Frontal cortex (tissue), 4 donors: ENCODE results near the gene MRPL36. TPM values are rescaled to one million over a fixed set of nuclear protein-coding genes. Genes with fewer than 3 reads are reported as not detected.
A peak's percentile ranks its signal among the peaks of the same experiment; 100 is the strongest.

Experiments used
- DNase-seq, 2 donors: peaks; one replicate each; pipeline ENCODE4 v3.0.0; 2012; ENCODE audit warnings: low spot score in 2 of 2
- FAIRE-seq: peaks from 2 replicates; lab custom pipeline; 2012; peaks lifted over from hg19 to GRCh38; lab: Jason Lieb, UNC
- total RNA-seq: library from RNA; depleted of rRNA; stranded (reverse); fragments of >200 nt; gene quantifications from one replicate; pipeline ENCODE4 v1.2.3, GENCODE V29; 2014
- donor health status: control.
- donor health status: control.
- donor health status: control.

The MRPL36 gene
- total RNA-seq, 1 donor from 2014 or later = 20.0 TPM

DNA sequence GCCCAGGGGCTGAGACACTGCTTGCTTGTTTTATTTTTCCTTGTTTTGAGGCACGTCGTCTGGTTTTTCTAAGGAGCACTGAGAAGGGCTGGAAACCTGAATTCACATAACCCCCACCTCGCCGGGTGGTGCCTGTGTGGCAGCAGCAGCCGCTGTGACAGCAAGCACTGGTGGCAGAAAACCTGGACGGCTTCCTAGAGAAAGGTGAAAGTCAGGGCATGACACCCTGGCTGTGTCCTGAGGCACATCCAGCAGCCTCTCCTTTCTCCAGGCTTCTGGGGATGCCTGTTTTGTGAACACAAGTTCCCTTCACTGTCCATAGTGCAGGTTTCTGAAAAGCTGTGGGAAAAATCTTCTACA lies 29.2 kb downstream of the MRPL36 start:
- FAIRE-seq (no peak), DNase-seq (no peak)

DNA sequence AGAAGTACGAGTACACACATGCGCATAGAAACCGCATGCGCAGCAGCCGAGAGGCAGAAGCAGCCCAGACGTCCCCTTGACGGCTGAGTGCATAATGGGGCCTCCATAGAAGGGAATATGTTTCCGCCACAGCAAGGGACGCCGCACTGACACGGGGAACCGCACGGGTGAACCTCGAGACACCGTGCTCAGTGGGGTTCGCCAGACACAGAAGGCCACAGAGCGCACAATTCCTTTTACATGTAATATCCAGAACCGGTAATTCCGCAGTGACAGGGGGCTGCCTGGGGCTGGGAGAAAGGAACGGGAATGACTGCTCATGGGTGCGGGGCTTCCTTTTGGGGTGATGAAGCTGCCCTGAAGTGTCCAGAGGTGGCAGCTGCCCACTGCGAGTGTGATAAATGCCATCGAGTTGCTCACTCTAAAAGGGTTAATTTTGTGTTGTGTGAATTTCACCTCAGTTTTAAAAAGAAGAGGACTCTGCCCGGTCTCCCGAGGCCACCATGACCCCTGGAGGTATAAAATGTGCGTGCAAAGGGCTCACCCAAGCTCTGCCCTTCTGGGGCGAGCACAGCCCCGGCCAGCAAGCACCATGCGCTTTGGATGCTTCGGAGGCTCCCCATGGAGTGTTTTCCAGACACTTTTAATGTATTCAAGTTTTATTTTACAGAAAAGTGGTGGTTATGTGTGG lies 29.7 kb downstream of the MRPL36 start:
- DNase-seq (no peak), FAIRE-seq (no peak)

DNA sequence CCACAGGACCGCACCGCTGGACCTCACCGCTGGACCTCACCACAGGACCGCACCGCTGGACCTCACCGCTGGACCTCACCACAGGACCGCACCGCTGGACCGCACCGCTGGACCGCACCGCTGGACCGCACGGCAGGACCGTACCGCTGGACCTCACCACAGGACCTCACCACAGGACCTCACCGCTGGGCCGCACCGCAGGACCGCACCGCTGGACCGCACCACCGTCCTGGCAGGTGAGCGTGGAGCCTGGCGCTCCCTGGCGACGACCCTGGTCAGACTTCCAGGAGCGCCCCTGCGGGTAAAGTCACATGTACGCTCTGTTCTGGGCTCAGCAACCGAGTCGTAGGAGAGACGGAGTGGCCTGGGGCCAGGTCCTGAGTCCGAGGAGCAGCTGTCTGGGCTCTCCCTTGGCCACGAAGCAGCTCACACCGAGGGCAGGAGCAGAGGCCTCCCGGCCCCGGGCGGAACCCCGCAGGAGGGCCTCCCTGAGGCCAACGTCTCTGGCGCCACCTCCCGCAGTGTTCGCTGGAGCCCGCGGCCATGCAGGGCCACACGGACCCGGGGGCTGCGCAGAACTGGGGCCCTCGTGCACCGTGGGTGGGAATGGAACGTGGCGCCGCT lies 30.5 kb downstream of the MRPL36 start:
- no peak for DNase-seq
- no peak for FAIRE-seq

DNA sequence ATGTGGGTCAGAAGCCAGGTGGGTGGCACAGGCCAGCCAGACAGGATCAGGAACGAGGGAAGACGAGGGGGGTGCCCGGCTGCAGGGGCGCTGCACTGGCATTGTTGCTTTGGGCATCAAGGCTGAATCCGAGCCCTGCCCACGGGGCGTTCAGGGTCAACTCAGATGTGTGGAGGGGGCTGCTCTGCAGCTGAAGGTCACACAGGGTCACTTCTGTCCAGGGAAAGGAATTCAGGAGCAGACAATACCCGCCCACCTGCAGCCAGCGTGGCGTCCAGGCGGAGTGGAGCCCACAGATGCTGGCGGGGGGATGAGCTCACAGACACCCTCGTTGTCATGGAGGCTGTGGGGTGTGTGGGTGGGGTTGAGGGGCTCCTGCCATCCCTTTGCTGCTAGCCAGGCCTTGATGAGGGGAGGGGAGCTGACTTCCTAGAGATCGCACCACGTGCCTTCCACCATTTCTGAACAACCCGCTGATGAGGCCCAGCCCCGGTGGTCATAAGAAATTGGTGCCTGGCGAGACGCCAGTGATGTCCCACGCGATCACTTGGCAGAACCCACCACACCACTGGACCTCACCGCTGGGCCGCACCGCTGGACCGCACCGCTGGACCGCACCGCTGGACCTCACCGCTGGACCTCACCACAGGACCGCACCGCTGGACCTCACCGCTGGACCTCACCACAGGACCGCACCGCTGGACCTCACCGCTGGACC lies 31.2 kb downstream of the MRPL36 start:
- no peak for FAIRE-seq

DNA sequence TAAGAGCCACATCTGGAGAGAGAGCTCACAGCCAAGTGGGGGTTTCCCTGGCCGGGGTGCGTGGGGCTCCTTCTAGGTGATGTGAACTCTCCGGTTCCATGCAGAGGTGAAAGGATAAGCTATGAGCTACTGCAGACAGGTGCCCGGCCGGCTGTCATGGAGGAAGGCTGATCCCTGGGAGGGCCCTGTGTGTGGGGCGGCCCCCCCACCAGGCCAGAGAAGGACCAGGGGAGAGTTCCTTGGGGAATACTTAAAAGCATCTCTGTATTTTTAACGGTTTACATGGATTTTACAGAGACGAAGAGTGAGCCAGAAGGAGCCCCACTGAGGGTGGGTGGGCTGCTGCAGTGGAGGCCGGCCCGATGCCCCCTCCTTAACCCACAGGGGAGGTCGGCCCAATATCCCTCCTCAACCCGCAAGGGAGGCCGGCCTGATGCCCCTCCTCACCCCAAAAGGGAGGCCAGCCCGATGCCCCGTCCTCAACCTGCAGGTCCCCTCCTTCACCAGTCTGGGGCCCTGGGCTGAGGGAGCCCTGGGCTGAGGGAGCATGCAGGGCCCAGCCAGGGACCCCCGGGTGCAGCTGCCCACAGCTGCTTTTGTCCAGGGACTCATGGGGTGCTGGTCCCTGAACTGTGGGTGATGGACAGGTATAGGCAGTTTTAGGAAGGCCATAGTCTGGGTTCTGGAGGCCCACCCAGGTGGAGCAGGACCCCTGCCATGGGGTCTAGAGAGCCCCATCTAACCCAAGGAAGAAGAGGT lies 31.9 kb downstream of the MRPL36 start:
- FAIRE-seq (no peak), DNase-seq (no peak)

More for the DNA sequence above, 31.2 kb downstream of the MRPL36 start:
- no peak for DNase-seq

DNA sequence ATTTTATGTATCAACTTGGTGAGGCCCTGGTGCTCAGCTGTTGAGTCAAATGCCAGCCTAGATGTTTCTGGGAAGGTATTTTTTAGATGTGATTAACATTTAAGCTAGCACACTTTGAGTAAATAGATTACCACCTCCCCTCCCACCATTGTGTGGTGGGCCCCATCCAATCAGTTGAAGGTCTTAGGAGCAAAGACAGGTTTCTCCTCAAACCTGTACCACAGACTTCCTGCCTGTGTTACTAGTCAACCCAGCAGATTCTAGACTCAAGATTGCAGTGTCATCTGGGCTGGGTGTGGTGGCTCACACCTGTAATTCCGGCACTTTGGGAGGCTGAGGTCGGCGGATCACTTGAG lies 33.8 kb downstream of the MRPL36 start:
- DNase-seq (no peak), FAIRE-seq (no peak)

DNA sequence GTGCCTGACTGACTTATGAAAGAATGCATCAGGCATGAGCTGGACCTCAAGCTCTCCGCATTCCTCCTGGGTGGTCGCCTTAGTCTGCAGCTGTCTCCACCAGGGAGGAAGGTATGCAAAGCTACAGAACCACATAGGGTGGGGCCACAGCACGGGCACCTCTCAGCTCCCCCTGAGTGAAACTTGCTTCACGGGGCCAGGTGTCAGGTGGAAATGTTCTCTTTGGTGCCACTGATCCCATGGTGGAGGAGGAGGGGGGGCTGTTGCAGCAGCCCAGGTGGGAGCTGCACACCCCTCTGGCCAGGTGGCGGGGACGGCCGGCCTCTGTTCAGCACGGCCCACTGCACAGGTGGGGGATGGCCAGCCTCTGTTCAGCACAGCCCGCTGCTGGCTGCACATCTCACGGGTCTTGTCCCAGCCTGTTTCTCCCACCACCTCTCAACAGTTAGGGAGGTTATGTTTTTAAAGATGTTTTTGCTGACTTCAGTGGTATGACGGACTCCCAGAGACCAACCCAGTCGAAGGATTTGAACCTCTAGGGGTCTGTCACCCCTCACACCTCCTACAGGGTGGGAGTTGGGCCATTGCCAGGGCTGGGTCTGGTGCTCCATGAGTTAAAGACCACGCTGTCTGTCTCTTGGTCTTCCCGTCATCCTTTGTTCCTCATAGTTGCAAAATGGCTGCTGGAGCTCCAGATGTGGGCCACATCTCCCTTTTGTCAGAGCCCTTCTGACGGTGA lies 34.3 kb downstream of the MRPL36 start:
- FAIRE-seq (no peak), DNase-seq (no peak)

DNA sequence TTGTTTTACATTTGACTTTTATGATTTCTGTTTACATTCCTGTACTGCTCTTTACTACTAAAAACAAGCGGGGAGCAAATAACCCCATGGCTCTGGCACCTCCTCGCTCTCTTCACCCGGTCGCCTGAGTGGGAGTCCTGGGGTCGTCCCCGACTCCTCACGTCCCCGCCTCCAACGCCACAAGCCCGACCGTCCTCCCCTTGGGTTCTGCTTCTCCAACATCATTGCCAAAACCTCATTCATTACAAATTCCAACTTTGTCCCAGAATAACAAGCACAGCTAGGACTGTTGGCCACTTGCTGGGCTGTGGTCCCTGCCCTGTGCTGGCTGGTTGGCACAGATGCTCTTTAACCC lies 35.1 kb downstream of the MRPL36 start:
- no peak for DNase-seq
- FAIRE-seq = no peak

DNA sequence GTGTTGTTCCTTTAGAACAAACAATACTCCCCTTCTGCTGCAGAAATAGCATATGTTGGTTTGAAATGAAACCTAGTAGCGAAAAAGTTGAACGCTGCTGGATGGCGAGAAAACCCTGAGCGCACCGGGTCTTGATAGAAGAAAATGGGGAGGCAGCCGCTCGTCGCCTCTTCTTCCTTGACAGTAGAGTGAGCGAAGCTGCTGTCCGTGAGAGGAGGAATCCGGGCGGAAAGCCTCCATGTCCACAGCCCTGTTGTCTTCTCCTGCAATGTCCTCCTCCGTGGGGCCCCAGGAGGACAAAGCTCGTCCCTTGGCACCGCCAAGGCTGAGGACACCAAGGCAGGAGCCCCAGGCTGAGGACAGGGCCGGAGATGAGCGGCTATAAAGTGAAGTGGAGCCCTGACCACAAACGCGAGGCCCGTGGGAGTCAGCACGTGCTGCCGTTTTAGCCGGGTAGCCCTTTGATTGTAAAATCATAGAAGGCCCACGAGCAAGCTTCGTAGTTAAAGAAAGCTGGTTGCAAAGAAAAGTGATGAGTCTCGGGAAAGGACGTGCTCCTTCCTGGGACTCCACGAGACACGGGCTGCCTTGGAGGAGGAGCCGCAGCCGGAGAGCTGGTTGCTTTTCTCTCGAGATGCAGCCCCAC lies 35.6 kb downstream of the MRPL36 start:
- FAIRE-seq (no peak), DNase-seq (no peak)

DNA sequence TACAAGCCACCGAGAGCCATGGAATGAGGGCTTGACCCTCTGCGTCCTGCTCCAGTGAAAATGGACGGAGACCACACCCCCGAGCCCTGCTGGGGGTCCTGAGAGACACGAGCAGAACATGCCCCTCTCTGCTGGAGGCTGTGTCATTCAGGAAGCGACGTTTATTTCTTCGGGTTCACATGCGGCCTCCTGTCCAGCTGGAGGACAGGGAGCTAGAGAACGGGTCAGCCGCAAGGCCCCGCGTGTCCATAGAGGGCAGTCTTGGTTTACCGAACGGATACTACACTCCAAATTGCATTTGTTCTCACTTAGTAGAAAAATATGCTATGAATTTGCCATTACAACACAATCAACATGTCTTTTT lies 36.1 kb downstream of the MRPL36 start:
- FAIRE-seq (no peak), DNase-seq (peak; percentile 41 to 49)

DNA sequence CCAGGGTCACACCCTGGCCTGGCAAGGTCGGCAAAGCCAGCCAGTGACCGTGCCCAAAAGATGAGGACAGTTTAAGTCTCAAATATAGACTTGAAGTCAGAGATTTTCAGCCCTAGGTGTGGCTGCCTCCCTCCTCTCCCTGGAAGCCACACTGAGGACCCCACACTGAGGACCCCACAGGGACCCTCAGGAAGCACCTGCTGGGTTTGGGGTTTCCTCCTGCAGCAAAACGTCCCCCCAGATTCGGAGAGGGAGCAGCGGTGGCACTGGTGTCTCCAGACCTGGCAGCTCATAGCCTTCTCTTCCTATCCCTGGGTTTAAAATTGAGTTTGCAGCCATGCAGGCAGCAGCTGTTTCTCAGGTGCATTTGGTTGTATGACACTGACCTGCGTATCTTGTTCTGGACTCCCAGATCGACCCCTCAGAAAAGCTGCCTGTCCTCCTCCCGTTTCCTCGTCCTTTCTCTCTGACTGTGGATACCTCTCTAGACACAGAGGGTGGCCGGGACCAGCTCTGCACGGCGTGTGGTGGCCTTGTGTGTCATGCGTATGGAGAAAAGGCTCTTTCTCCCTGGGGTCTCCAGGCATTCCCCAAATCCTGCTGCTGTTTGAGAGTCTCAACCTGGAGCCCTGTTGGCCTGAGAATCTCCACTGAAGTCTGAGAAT lies 36.6 kb downstream of the MRPL36 start:
- no peak for DNase-seq
- no peak for FAIRE-seq

DNA sequence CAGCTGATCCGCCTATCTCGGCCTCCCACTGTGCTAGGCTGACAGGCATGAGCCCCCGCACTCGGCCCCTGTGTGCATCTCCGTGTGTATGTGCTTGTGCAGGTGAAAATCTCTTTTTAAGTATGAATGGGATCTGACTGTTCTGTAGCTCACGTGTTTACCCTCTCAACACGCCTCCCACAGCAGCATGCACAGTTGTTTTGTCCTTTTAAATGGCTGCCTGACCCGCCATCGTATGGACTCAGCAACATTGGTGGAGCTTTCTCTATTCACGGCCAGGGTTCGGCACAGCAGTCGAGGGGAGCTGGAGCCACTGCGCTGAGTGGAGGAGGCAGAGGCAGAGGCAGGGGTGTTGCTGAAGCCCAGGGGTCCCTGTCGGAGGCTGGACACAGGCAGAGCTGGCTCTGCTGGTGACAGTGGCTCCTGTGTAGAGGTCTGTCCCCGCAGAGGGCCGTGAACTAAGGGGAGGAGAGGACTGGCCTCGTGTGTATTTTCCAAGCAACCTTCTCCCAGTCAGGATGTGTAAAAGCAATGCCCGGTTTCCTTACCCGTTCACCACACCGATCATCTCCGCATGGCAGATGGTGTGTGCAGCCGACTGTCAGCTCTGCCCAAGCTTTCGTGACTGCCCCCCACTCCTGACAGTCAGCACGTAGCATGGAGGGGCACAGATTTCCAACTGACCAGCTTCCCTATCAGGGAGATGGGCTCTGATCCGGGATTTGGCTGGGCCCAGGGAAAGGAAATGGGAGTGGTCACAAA lies 37.3 kb downstream of the MRPL36 start:
- no peak for DNase-seq
- no peak for FAIRE-seq

DNA sequence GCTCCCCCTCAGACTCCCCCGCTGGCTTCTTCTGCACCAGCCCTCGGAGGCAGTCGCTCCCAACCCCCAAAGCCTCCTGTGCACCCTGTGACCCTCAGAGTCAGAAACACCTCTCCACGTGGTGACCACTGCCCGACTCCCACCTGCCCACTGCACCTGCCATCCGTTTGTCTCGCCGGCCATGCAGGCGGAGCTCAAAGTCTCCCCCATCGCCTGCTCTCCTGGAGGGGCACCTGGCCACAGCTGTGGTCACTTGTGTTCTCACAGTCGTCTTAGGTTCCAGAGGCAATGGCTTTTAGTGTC lies 38.2 kb downstream of the MRPL36 start:
- no peak for DNase-seq

DNA sequence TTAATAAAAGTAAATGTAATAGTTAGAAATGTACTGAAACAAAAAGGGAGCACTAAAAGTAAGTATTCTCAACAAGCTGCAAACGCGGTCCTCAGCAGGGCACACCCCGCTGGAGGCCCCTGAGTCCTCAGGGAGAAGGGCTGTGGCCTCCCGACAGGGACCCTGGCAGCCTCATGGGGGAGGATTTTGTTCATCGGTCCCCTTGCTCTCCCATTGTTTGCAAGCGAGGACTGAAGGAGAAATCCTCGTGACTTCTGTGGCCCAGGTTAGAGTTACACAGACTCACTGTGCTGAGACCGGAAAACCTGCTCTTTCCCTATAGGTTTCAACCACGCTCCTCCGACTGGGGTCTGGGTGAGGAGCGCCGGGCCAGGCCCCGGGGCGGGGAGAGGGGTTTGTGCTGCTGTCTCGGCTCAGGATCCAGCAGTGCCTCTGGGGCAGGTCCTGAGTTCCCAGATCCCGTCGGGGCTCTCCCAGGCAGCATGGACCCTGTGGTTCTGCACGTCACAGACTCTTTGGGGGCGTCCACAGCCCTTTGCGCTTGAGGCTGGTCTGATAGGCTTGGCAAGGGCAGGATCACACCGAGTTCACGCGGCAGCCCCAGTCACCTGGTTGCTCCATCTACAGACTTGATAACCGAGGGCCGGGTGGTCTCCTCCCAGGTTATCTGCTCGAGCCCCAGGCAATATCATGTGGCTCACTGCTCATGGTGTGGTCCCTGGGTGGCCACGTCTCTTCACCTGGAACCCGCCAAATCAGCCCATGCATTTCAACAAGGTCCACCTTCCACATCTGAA lies 38.8 kb downstream of the MRPL36 start:
- no peak for FAIRE-seq

More for the DNA sequence above, 38.2 kb downstream of the MRPL36 start:
- no peak for FAIRE-seq

DNA sequence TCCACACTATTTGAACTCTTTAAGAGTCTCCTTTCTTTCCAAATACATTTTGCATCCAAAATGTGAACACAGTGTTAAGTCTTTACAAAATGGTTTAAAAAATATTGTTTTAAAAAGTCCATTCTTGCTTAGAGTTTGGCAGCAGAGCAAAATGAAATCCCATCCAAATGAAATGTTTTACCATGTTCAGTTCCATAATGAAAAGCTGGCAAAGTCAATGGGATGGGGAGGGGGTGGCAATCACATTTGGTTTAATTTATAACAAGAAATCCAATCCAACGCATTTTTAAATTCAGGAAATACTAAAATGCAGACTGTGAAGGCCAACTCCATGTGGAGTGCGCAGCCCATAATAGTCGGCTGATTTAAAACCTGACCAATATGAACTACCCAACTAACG lies 39.4 kb downstream of the MRPL36 start:
- FAIRE-seq (no peak), DNase-seq (no peak)

More for the DNA sequence above, 38.8 kb downstream of the MRPL36 start:
- no peak for DNase-seq

DNA sequence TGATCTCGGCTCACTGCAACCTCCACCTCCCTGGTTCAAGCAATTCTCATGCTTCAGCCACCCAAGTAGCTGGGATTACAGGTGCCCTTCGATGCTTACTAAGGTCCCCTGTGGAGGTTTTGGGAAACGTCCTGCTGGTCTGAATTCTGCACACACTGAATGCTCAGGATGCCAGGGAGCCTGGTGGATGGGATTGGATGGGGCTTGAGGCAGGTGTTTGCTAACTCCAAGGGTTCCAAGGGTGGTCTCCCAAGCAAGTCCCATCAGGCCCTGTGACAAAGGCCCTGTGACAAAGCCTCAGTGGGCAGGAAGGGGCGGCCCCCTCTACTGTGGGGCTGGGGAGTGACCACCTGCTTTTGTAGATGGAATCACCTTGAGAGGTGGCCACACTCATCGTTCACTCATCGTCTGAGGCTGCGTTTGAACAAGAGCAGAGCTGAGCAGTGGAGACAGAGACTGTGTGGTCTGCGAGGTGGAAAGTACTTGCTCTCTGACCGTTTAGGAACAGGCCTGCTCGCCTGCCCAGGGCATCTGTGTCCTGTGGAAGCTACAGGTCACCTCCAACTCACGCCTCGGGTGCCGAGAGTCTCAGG lies 40.2 kb downstream of the MRPL36 start:
- FAIRE-seq = no peak
- no peak for DNase-seq

DNA sequence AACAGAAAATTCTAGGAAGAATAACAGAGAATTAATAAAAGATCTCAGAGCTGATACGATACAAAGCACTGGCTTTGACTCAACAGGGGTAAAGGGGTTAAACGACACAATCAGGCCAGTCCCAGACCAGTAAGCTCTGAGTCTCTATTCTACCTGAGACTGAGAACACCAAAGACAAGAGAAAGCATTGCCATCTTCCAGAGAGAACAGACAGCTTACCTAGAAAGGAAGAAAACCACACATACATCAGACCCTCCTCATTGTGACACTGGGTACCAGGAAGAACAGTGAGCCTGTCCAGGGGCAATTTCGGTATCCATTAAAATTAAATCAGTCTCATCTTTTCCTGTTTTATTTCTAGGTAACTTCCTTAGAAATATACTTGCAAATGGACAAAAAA lies 41.1 kb downstream of the MRPL36 start:
- no peak for DNase-seq
- FAIRE-seq = no peak
